Peyer's patch (tissue), 4 donors: ENCODE data around the gene LGI2. TPM values are rescaled to one million over a fixed set of nuclear protein-coding genes. Genes with fewer than 3 reads are reported as not detected.

Experiments used
- DNase-seq, 3 donors: peaks; one replicate each; pipeline ENCODE4 v3.0.0-alpha.2; 2017 to 2019
- H3K27ac ChIP-seq, 4 donors: fragments of 200-600 bp; sonication (generic); one replicate each; pipeline ENCODE4 v1.5.1; 2016 to 2019
- H3K27me3 ChIP-seq, 2 donors: fragments of 200-600 bp; sonication (generic); one replicate each; pipeline ENCODE4 v1.5.1; 2019
- H3K36me3 ChIP-seq, 3 donors: fragments of 200-600 bp; sonication (generic); one replicate each; pipeline ENCODE4 v1.5.1; 2016 to 2019
- H3K4me1 ChIP-seq, 4 donors: fragments of 200-600 bp; sonication (generic); one replicate each; pipeline ENCODE4 v1.5.1; 2016 to 2019
- H3K4me3 ChIP-seq, 4 donors: fragments of 200-600 bp; sonication (generic); 1 replicate in 3 of 4; 2 replicates in 1 of 4; pipeline ENCODE4 v1.5.1; 2016 to 2019; ENCODE audit warnings: mild to moderate bottlenecking in 1 of 4
- H3K9me3 ChIP-seq, 4 donors: fragments of 200-600 bp; sonication (generic); one replicate each; pipeline ENCODE4 v1.5.1; 2016 to 2019; ENCODE audit warnings: mild to moderate bottlenecking in 1 of 4
- POLR2A ChIP-seq, 2 donors: fragments of 450-650 bp; IDR thresholded peaks; one replicate each; pipeline ENCODE4 v1.5.1; 2017; ENCODE audit warnings: antibody characterized with exemption in 2 of 2, mild to moderate bottlenecking in 2 of 2, moderate library complexity in 2 of 2
- total RNA-seq, 4 donors: library from RNA; depleted of rRNA; stranded (reverse); fragments of >200 nt; gene quantifications; one replicate each; pipeline ENCODE4 v1.1.0, GENCODE V29; 2016
- TF ChIP-seq, protein P1 (sequence below), 6 experiments: fragments of 450-650 bp in 4 of 6; fragments of 200-600 bp in 2 of 6; sonication (generic) in 1 of 6; IDR thresholded peaks; one replicate each; pipeline ENCODE4 v1.5.1; 2017 to 2019; ENCODE audit warnings: antibody characterized with exemption in 6 of 6, mild to moderate bottlenecking in 3 of 6, moderate library complexity in 1 of 6

Gene LGI2
- total RNA-seq, 4 donors from 2014 or later, result 0.40 to 0.83 (median 0.66) TPM; not detected in 1

DNA sequence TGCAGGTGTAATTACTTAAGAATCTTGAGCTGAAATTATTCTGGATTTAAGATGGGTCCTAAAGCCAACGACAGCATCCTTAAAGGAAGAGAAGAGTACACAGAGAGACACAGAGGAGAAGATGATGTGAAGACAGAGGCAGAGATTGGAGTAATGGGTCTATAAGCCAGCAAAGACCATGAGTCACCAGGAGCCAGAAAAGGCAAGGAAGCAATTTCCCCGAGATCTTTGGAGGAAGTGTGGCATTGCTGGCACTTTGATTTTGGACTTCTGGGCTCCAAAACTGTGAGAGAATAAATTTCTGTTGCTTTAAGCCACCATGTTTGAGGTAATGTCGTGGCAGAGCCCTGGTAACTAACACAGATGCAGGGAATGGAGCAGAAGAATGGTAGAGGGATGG lies 32.4 kb upstream of the LGI2 start:
- no peaks in the 10 kb centered on the region for H3K4me1 ChIP-seq
- H3K4me3 ChIP-seq, result no peak overlapping the region
- no peaks in the 10 kb centered on the region for H3K36me3 ChIP-seq
- H3K9me3 ChIP-seq, result no peaks in the 10 kb centered on the region
- no peak for DNase-seq
- no peak overlapping the region for H3K27ac ChIP-seq
- no peaks in the 10 kb centered on the region for H3K27me3 ChIP-seq
- TF ChIP-seq, protein P1, sequence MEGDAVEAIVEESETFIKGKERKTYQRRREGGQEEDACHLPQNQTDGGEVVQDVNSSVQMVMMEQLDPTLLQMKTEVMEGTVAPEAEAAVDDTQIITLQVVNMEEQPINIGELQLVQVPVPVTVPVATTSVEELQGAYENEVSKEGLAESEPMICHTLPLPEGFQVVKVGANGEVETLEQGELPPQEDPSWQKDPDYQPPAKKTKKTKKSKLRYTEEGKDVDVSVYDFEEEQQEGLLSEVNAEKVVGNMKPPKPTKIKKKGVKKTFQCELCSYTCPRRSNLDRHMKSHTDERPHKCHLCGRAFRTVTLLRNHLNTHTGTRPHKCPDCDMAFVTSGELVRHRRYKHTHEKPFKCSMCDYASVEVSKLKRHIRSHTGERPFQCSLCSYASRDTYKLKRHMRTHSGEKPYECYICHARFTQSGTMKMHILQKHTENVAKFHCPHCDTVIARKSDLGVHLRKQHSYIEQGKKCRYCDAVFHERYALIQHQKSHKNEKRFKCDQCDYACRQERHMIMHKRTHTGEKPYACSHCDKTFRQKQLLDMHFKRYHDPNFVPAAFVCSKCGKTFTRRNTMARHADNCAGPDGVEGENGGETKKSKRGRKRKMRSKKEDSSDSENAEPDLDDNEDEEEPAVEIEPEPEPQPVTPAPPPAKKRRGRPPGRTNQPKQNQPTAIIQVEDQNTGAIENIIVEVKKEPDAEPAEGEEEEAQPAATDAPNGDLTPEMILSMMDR (IDR thresholded peaks at IDR 0.05), result no peak
- TF ChIP-seq POLR2A (IDR thresholded peaks at IDR 0.05), result no peak

DNA sequence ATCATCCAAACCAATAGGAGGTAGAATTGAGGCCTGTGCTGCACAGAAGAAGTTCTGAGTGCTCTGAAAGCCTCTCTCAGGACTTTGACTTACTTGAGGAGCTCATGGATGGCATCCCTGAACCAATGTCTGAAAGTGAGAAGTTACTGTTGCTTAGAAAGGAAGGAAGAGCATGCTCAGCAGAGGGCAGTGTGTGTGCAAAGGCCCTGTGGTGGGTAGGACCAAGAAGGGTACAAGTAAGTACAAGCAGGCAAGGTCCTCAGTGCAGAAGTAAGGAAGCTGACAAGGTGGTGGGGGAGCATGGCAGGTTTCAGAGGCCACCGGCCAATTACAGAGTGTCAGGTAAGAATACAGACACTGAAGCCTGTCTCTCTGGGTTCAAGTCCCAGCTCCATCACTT lies 31.4 kb upstream of the LGI2 start:
- TF ChIP-seq POLR2A (IDR thresholded peaks at IDR 0.05), result no peak
- TF ChIP-seq, protein P1 (IDR thresholded peaks at IDR 0.05), result no peak
- no peaks in the 10 kb centered on the region for H3K27me3 ChIP-seq
- H3K9me3 ChIP-seq, result no peaks in the 10 kb centered on the region
- DNase-seq, result no peak
- no peak overlapping the region for H3K27ac ChIP-seq
- no peak overlapping the region for H3K4me3 ChIP-seq
- H3K4me1 ChIP-seq, result no peaks in the 10 kb centered on the region
- H3K36me3 ChIP-seq, result no peaks in the 10 kb centered on the region

DNA sequence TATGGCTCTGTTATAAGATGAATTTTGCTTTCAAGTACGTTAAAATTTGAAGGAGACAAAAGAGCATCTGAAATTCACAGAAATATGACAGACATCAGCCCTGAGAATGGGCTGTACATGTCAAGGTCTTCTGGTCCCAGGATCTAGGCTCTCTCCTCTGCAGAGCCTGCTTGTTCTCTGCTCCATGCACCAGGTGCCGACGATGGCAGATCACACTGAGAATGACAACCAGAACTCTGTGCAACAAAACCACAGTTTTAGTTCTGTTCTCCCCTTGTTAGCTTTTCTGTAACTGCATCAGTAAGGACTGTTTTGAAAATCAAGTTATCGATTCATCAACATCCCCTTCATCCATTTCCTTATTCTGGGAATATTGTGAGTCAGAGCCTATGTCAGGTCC lies 30.9 kb upstream of the LGI2 start:
- Histone ChIP-seq H3K4me1 (no peaks in the 10 kb centered on the region), H3K36me3 (no peaks in the 10 kb centered on the region), H3K27ac (no peak overlapping the region), H3K4me3 (no peak overlapping the region), H3K27me3 (no peaks in the 10 kb centered on the region), H3K9me3 (no peaks in the 10 kb centered on the region)
- no peak for TF ChIP-seq POLR2A (IDR thresholded peaks at IDR 0.05)
- TF ChIP-seq, protein P1 (IDR thresholded peaks at IDR 0.05), result no peak
- no peak for DNase-seq

DNA sequence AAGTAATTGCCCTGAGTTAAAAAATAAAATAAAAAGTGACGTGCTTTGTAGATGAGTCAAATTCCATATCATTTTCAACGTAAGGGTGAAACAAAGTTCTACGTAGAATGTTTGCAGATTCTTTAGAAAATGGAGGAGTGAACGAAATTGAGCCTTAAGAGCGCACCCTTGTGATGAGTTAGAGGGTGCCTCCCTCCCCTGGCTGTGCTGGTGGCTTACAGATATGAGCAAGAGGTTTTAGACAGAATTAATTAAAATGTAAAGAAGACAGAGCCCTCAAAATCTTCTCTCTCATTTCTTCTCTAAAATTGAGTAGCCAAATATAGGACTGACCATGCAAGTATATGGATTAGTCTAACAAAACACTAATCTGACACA lies 30.2 kb upstream of the LGI2 start:
- no peak for DNase-seq
- Histone ChIP-seq H3K4me3 (no peak overlapping the region), H3K9me3 (no peaks in the 10 kb centered on the region), H3K27ac (no peak overlapping the region), H3K36me3 (no peaks in the 10 kb centered on the region), H3K4me1 (no peaks in the 10 kb centered on the region), H3K27me3 (no peaks in the 10 kb centered on the region)
- TF ChIP-seq, protein P1 (IDR thresholded peaks at IDR 0.05), result no peak
- no peak for TF ChIP-seq POLR2A (IDR thresholded peaks at IDR 0.05)

DNA sequence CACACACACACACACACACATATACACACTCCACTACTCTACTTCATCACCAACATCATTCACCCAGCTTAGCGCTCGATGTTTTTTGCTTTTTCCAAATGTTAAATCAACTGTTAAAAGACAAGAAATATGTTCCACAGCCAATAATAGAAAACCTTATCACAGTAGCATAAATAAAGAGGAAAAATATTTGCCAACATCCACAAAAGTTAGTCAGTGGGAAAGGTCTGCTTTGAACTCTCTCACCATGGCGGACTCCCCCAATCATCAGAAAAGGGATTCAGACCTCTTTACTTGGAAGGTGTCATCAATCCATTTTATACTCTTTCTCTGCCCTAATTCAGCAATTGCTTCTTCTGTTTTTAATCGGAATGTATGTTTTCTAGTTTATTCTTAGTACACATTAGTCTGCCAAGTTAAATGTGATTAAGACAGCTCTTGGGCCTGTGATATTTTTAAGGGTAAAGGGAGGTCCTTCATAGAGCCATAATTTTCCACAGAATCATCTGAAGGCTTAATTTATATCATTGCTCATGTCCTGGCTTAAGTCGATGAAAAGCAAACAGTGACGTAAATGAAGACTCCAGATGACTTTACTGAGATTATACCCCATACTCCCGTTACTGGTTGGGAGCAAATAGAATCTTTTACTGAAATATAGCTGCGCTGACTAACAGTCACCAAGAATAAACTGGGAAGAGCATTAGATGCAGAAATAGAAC lies 29.7 kb upstream of the LGI2 start:
- Histone ChIP-seq H3K4me1 (no peaks in the 10 kb centered on the region), H3K27ac (no peak overlapping the region), H3K9me3 (no peaks in the 10 kb centered on the region), H3K36me3 (no peaks in the 10 kb centered on the region), H3K27me3 (no peaks in the 10 kb centered on the region), H3K4me3 (no peak overlapping the region)
- DNase-seq, result no peak
- TF ChIP-seq POLR2A (IDR thresholded peaks at IDR 0.05), result no peak
- TF ChIP-seq, protein P1 (IDR thresholded peaks at IDR 0.05), result no peak

DNA sequence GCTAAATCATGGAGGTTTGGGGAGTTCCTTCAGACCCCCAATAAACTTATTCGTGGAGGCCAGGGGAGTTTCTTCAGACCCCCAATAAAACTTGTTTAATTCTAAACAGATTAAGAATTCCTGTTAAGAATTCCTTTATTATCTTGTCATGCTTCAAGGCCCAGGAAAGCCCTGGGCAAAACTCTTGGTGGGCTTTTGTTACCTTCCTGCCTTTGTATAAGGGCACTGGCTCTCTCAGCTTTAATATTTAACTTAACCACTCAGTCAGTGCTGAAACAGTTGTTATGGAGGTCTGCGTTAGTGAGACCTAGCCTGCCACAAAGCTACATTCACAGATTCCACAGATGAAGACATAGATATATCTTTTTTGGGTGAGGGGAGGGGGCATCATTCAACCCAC lies 29.0 kb upstream of the LGI2 start:
- Histone ChIP-seq H3K4me1 (no peaks in the 10 kb centered on the region), H3K36me3 (no peaks in the 10 kb centered on the region), H3K27ac (no peak overlapping the region), H3K9me3 (no peaks in the 10 kb centered on the region), H3K4me3 (no peak overlapping the region), H3K27me3 (no peaks in the 10 kb centered on the region)
- DNase-seq, result no peak
- TF ChIP-seq, protein P1 (IDR thresholded peaks at IDR 0.05), result no peak
- no peak for TF ChIP-seq POLR2A (IDR thresholded peaks at IDR 0.05)
